Measurements from ENCODE around the gene NRGN.
"Not testable (repeated sequence)": the region's sequence is repeated elsewhere in the genome, so short reads cannot be mapped to it uniquely, and the experiment has no call there.

The NRGN gene

GRCh38 chr11:124758355-124759265 is 18.9 kb downstream of the NRGN start:
- FAIRE-seq = no peak

DNA sequence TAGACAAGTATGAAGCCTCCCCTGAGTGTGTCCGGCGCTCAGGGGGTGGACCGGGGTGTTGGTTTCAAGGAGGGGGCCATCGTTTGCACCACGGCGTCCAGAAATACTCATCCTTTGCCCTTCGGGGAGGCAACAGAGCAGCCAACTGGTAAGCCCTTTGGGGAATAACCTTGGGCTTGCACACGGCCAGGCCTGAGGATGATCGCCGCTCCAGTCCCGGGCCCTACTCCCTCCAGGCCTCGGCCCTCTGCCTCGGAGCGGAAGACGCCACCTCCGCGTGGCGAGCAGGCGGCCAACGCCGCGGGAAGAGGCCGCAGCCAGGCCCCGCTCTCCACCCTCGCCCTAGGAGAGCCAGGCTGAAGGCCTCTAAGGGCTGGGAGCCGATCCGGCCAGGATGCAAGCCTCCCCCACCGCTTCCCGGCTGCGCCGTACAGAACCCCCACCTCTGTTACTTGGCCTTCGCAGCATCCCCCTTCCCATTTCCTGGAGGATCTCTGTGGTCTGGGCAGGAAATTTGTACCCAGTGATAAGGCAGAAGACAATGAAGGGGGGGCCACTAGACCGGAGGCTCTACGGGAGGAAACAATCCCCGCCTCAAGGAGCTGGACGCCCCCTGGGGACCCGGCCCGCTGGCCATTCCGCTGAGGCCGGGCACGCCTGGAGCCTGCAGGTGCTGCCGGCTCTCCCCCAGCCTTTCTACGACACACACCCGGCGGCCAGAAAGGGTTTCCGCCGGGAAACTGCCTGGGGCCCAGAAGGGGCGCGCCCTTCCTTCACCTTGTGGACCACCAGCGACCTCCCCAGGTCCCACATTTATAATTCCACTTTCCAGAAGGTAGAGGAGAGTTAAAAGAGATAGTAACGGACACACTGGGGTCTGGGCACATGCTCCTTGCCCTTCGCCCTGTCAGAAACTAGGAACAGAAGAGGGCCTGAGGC is 19.8 kb downstream of the NRGN start:
- no peak for FAIRE-seq

DNA sequence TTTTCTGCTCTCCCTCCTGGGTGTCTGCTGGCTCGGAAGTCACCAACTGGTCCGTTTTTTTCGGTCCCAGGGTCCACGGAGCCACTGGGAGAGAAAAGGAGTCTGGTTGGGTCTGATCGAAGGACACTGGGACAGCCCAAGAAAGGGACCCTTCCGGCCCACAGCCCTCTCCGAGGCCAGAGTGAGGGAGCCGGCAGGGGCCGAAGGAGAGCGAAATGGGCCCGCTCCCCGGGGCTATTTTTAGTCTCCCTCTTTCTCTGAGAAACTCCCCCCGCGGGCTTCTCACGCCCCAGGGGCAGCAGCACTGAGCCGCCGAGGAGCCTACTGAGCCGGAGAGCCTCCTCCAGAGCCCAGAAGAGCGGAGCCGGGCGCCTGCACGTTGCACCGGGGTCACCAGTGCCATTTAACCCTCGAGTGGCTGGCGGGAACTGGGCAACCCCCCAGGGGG is 20.5 kb downstream of the NRGN start:
- no peak for FAIRE-seq

DNA sequence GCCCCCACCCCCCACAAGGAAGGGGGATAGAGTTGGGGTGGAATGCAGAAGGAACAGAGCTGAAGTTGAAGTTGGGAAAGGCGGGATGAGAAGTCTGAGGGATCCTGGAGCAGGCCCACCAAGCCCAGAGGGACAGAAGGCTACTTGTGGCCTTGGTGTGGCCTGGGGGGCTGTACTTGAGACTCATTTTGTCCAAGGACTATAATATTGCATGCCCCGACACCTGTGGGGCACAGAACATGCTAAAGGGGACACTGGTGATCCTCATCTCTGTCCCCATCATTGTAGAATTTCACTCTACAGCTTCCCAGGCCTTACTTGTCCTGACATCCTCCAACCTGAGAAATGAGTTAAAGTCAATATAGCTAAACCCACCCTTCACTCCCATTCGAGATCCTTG is 21.1 kb downstream of the NRGN start:
- FAIRE-seq = no peak

DNA sequence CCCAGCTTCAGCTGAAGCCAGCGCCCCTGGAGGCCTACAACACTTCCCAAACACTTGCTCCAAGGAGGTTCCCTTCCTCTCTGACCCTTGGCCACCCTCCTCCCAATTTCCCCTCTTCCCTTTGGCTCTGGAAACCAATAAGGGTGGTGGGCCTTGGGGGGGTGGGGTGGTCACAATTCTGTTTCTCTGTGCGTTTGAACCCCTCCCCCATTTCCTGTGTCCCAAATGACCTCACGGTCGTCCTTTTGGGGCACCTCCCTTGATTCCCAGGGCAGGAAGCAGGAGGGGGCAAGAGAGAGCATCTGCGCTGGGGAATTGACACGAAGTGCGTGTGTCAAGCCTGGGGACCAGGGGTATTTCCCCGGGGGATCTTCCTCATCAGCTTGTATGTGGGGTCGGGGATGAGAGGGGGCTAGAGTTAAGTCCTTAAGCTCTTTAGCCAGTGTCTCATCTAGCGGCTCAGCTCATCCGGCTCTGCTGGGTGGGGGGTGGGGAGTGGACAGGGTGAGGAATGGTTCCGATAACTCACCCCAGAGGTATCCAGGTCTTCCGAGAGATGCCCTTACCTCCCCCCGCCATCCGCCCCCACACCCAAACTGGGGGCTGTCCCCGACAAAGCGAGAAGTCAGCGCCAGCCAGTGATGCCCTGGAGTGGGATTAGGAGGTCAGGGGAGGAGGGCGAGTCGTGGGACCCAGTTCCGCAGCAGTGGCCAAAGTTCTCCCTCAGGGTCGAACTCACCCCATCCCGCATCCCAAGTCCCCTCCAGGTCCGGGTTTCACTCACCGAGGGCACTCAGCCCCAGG is 21.8 kb downstream of the NRGN start:
- FAIRE-seq = no peak

GRCh38 chr11:124762105-124762623 is 22.4 kb downstream of the NRGN start, which contains the start of gene ESAM:
Gene ESAM, minus strand, starts transcription at chr11:124762290. Its CDS starts 136 bp downstream, at chr11:124762154.
- FAIRE-seq = no peak

DNA sequence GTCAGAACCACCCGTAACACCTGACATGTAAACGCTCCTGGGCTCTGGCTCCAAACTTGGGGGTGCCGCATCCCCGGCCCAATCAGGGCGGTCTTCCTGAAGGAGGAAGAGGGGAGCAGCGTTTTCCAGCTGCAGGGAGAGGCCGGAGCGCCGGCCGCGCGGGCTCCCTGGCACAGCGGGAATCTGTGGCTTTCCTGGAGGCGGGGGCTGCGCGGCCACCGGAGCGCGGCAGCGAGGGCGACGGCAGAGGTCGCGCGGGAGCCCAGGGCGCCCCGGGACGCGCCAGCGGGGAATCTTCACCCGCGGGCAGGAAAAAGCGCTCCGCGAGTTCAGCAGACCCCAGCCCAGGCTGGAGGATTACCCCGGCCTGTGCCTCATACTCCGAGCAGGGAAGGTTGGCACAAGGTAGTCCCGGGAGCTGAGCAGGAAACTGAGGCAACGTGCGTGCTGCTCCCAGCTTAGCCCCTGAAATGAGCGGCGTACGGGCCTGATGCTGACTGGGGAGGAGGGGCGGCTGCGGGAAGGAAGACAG is 22.9 kb downstream of the NRGN start:
- FAIRE-seq = no peak

GRCh38 chr11:124763156-124763947 is 23.6 kb downstream of the NRGN start:
- no peak for FAIRE-seq

DNA sequence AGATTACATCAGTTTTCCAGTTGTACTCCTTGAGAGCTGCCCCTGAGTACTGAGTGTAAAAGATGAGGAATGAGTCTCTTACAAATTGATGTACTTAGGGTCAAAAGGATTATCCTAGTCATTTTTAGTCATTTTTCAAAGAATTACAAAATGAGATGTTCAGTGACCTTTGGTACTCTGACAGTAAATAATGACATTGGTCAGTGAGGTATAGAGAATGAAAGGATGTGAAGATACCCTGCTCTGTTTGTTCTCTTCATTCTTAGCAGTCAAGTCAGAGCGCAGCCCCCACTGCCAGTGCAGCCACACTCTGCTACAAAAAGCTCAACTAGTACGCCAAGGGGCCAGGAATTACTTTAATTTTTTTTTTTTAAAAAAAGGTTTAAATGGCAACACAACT is 26.4 kb downstream of the NRGN start:
- FAIRE-seq = no peak

DNA sequence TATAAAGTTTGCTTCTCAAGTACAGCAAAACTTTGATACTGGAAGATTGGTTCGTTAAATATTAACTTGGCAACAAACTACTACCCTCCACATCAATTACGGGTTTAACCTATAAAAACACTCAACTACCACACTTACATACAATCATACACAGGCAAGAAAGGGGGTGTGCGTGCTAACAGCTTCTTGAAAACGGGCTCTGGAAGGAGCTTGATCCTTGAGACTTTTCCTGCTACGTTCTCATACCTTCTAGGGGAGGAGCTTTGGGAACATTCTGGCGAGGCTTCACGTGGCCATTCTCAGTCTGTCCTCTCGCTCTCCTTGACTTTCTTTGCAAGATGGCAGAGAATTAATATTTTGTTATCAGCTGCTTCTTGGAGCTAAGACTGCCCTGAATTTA is 29.2 kb downstream of the NRGN start:
- FAIRE-seq = no peak

DNA sequence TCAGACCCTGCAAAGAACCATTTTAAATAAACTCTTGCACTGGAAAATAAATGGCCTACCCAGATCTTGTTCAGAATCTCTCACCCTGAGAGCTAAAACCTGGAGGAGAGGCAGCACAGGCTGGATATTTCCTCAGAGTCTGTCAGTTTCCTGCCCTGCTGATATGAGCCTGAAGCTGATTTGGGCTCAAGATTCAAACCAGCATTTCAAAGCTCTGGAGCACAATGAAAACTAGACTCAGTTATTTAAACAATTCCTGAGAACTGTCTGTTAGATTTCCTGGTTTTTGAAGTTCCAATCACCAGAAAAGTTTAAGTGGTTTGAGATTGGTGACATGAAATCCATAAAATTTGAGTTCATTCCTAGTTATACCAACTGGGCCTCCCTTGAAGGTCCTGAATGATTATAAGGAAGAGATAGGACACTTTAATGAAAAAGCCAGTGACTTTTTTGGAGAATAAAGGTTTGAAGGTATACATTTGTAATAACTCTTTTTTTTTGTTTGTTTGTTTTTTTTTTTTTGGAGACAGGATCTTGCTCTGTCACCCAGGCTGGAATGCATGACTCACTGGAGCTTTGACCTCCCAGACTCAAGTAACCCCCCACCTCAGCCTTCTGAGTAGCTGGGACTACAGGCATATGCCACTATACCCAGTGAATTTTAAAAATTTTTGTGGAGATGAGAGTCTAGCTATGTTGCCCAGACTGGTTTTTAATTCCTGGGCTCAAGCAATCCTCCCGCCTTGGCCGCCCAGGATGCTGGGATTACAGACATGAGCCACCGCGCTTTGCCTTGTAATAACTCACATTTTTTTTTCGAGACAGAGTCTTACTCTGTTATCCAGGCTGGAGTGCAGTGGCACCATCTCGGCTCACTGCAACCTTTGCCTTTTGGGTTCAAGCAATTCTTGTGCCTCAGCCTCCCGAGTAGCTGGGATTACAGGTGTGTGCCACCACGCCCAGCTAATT is 30.3 kb downstream of the NRGN start:
- FAIRE-seq = no peak

DNA sequence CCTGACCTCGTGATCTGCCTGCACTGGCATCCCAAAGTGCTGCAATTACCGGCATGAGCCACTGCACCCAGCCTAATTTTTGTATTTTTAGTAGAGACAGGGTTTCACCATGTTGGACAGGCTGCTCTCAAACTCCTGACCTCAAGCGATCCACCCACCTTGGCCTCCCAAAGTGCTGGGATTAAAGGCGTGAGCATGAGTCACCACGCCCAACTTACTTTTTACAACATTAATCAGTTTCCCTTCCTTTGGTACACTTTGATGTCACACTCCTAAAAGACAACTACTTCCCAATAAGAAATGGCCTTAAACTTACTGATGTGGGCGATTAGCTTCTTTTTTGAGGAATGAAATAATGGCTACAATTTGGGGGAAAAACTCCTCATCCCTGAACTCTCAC is 31.2 kb downstream of the NRGN start:
- FAIRE-seq = not testable (repeated sequence)

GRCh38 chr11:124776865-124777645 is 37.3 kb downstream of the NRGN start:
- FAIRE-seq = no peak

DNA sequence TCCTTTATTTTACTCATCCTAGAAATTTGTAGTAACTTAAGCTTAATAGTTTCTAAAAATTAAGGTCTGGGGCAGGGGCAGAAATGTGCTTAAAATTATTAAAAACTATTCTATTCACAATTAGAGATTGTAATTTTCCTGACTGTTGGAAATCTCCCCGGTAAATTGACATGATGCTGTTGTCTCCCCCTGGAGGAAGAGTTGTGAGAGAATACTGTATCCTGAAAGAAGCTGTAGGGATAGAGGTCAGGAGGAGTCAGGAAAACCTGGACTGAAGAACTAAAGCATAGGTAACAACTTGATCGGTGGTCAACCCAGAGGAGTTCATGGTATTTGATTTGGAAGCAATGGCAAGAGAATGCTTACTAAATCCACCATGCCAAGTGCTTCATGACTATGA is 38.5 kb downstream of the NRGN start:
- FAIRE-seq = no peak

DNA sequence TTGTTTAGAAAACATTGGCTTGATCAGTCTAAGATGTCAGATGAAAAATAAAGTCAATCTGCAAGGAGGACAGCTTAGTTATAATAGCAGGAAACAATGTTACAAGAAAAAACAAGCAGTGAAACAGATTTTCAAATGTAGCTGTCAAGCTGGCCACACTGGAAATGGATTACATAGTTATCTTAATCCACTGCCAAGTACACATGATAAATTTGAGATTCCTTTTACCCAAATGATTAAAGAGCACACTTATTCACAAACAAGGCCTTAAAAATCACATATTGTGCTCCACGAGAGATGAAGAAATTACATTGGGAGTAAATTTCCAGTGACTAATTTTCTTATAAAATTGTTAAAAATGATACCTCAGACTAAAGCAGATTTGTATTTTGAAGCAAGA is 39.8 kb downstream of the NRGN start:
- no peak for FAIRE-seq

DNA sequence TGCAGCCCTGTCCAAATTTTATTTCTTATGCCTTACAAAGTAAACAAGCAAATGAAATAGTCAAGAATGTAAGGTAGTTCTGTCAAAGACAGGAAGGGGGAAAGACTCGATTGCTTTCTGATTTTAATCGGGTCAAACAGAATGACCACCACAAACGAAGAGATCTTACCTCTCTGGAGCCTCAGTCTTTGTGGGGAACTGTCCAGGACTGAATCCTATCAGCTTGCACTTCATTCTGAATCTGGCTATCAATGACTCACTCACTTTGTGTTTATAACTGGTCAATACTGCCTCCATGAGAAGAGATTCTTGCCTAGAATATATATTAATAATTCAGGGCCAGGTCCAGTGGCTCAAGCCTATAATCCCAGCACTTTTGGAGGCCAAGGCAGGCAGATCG is 43.3 kb downstream of the NRGN start:
- no peak for FAIRE-seq

DNA sequence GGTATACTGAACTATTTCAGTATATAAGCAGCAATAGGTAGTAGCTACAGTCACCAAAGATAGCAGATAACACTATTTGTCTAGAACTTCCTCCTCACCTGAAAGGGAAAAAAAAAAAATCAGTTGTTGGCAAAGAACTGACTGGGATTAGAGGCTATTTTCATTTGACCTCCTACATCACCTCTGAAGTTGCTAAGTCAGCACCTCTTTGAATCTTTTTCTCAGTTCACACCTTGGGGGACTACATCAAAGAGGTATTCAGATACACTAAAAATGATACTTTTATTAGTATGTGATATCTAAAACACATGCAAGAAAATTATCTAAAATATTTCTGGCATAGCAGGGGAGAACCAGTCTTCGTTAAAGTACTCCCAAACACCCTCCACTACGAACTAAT is 44.3 kb downstream of the NRGN start:
- no peak for FAIRE-seq

- no peak for FAIRE-seq
Measured at GRCh38 chr11:124788521-124788920, 48.8 kb downstream of the NRGN start.
